Non-pigmented ciliary epithelial cell (primary cell): ENCODE measurements around the gene ARHGAP25.

Experiments used
- DNase-seq: peaks from one replicate; pipeline ENCODE4 v3.0.0-alpha.2; 2010; ENCODE audit warnings: low read depth

The ARHGAP25 gene

GRCh38 chr2:68744366-68744912 lies 9.8 kb downstream of the ARHGAP25 start:
- no peak for DNase-seq

GRCh38 chr2:68745006-68745405 lies 10.4 kb downstream of the ARHGAP25 start:
- no peak for DNase-seq

DNA sequence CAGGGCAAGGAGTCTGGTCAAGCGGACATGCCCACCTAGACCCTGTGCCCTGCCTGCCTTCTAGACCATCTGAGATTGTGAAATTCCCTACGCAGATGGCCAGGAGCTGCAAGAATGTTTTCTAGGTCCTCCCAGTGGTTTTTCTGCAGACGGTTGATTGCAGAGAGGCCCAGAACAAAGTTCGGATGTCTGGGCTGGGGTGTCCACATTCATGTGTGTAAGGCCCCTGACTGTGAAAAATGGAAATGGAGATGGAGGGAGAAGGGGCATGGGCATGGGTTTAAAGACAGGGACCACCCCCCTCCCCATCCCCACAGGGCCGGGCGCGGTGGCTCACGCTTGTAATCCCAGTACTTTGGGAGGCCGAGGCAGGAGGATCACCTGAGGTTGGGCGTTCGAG lies 11.8 kb downstream of the ARHGAP25 start:
- DNase-seq: no peak

DNA sequence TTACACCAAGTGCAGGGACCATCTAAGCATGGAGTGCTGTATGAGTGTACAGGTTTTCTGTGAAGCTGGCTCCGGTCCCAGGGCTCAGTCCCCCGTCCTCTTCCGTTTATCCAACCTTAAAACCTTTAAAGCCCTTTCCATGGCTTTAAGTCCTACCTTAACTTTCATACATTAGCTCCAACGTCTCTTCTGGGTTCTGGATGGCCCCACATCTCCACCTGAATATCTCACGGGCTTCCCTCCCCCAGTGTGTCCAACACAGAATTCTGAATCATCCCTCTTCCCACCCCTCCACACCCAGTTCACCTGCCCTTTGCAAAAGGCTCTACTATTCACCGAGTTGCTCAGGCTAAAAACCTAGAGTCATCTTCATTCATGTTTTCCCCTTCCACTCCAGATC lies 12.8 kb downstream of the ARHGAP25 start:
- no peak for DNase-seq

- no peak for DNase-seq
Measured at GRCh38 chr2:68747900-68748299, 13.3 kb downstream of the ARHGAP25 start.

DNA sequence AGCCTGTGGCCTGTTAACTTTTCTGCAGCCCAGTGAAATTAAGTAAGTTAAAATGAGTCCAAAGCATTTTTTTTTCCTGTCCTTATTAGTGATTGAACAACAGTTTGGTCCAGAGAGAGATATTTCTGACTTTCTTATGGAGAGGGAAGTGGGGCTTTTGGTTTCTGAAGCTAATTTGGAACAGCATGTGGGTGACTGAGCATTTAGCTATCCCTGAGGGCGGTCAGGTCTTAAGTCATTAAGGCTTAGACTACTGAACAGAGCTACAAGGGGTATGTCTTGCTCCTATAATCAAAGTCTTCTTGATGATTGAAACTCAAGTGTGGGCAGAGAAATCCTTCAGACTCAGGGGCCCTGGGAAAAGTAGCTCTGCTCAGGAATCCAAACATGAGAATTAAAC lies 14.0 kb downstream of the ARHGAP25 start:
- DNase-seq: no peak

GRCh38 chr2:68749345-68749744 lies 14.7 kb downstream of the ARHGAP25 start:
- DNase-seq: no peak

- no peak for DNase-seq
Measured at GRCh38 chr2:68750592-68751396, 16.2 kb downstream of the ARHGAP25 start.

DNA sequence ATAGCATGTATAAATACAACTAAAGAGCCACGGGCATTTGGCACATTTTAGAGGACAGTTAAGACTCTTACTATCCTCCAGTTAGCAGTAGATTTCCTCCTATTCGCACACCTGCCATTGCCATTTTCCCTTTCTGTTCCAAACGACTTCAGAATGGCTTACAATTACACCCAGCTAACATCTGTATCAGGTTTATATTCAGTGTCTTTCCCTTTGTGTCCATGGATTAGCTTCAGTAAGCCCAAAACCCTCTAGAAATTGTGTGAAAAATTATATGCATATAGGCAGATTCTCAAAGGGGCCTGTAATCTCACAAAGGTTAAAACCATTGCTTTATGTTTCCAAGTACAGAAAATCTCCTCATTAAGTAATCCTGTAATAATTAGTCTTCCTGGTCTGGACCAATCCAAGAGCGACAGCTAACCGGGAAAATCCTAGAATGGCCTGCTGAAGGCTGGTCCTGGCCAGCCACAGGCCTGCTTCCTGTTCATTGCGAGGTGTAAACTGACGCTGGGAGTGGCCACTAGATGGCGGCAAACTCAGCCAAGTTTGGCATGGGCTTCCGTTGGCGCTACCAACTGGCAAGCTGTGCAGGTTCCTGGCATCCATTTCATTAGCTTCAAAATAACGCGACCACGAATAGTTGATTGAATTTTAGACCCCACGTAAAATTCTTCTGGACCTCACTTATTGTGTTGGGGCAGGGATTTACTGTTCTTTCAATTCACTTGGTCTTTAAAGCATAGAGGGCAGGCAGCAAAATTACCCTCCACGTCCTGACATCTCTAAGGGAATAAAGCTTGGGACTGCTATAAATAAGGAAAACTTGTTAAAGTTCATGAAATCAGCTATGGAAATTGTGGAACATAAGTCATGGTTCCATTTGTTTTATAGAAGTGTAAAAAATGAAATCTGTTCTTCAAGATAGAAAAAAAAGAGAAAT lies 17.1 kb downstream of the ARHGAP25 start:
- DNase-seq: no peak

- DNase-seq: no peak
Measured at GRCh38 chr2:68753318-68753717, 18.7 kb downstream of the ARHGAP25 start.

- no peak for DNase-seq
Measured at GRCh38 chr2:68755071-68755470, 20.5 kb downstream of the ARHGAP25 start.

GRCh38 chr2:68756178-68756577 lies 21.6 kb downstream of the ARHGAP25 start:
- no peak for DNase-seq

GRCh38 chr2:68757081-68757480 lies 22.5 kb downstream of the ARHGAP25 start:
- DNase-seq: no peak

DNA sequence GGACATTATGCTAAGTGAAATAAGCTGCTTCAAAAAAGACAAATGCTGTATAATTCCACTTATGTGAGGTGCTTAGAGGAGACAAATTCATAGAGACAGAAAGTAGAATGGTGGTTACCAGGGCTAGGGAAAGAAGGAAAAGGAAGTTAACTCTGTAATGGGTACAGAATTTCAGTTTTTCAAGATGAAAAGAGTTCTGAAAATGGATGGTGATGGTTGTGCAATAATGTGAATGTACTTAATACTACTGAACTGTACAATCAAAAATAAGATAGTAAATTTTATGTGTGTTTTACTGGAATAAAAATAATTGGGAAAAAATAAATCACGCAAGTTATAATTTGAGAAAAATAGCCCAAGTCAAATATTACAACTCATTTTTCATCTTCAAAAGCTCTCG lies 27.5 kb downstream of the ARHGAP25 start:
- no peak for DNase-seq

DNA sequence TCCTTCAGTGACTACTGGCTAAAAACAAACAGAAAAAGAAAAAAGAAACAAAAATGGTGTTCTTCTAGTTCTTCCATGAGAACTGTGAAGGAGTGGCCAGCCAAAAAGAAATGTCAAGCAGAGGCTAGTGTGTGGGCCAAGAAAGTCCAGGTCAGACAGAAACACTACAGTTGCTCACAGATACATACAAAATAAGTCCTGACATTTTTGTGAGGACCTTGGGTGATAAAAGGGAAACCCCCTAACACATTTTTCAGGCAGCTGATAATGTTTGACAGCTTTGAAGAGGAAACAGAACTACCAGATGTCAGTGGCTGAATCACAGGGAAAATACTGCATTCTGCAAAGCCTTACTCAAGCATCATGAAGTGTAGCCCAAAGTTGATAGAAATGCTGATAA lies 28.1 kb downstream of the ARHGAP25 start:
- no peak for DNase-seq

GRCh38 chr2:68764041-68764805 lies 29.6 kb downstream of the ARHGAP25 start:
- no peak for DNase-seq

DNA sequence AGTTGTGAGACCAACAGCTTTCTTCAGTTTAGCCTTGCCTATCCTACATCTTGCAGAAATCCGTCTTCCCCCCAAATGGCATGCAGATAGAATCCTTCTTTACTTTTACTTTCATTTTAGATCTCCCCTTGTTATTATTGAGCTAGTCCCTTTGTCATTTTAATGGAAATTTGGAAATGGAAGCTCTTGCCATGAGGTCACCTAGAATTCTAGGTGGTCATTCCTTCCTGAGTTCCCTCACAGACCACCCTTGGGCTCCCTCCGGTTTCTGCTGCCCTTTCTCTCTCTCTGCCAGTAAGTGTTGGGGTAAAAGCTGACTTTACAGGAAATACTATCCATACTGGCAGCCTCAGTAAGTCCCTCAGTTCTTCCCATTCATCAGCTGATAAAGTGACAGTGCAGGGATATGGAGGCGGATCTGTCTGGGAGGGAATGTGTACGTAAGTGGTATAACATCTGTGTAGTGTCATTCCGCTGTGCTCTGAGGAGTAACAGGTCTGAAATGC lies 30.2 kb downstream of the ARHGAP25 start:
- DNase-seq: no peak

GRCh38 chr2:68765739-68766375 lies 31.2 kb downstream of the ARHGAP25 start:
- no peak for DNase-seq

DNA sequence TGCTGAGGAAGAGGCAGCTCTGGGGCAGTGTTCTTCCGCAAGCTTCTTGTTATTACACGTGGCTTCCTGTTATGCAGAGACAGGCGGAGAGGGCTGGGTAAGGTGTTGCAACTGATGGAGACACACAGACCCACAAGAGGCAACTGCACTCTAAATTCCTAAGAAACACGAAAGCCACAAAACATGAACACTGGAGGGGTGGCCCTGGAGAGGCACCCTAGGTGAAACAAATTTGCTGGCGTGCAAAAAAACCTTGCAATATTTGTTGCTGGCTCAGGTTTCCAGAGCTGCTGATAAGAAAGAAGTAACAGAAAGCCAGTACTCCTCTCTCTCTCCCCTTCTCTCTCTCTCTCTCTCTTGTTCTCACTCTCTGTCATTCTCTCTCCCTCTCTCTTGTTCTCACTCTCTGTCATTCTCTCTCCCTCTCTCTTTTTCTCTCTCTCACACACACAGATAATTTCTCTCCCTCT lies 31.8 kb downstream of the ARHGAP25 start:
- no peak for DNase-seq

- no peak for DNase-seq
Measured at GRCh38 chr2:68767031-68767961, 32.7 kb downstream of the ARHGAP25 start.
